Calu3 (cell line): Measurements from ENCODE around the gene TRAF4. TPM values are rescaled to one million over a fixed set of nuclear protein-coding genes. Genes with fewer than 3 reads are reported as not detected.
A peak's percentile ranks its signal among the peaks of the same experiment; 100 is the strongest.

ENCODE experiments used
- BruUV-seq: library from RNA; stranded (reverse); fragments of 400-500 nt; replicated peaks from 2 replicates; lab custom pipeline; 2021; lab: Mats Ljungman, UMichigan
- CTCF ChIA-PET: fragments of 300-600 bp; sonication (Branson Sonifier 250); formaldehyde crosslinking; loops from one replicate; lab custom pipeline; 2022; ENCODE audit warnings: antibody characterized with exemption; lab: Charles Lee
- DNase-seq: peaks from one replicate; pipeline ENCODE4 v3.0.0; 2022
- H3K27ac Mint-ChIP-seq: one replicate; pipeline ENCODE4 v1.8.0; 2022; ENCODE audit warnings: mixed read lengths; ENCODE audit not compliant: unreplicated experiment
- H3K27me3 Mint-ChIP-seq: one replicate; pipeline ENCODE4 v1.8.0; 2022; ENCODE audit warnings: mixed read lengths; ENCODE audit not compliant: unreplicated experiment
- H3K36me3 Mint-ChIP-seq: one replicate; pipeline ENCODE4 v1.8.0; 2022; ENCODE audit warnings: mild to moderate bottlenecking, moderate library complexity, mixed read lengths; ENCODE audit not compliant: insufficient read depth, unreplicated experiment
- H3K4me1 Mint-ChIP-seq: one replicate; pipeline ENCODE4 v1.8.0; 2022; ENCODE audit warnings: mild to moderate bottlenecking, low read depth, mixed read lengths; ENCODE audit not compliant: unreplicated experiment
- H3K4me3 Mint-ChIP-seq: one replicate; pipeline ENCODE4 v1.8.0; 2022; ENCODE audit warnings: mild to moderate bottlenecking, low read depth, moderate library complexity, mixed read lengths; ENCODE audit not compliant: unreplicated experiment
- H3K9me3 Mint-ChIP-seq: one replicate; pipeline ENCODE4 v1.8.0; 2022; ENCODE audit warnings: low read depth, mixed read lengths; ENCODE audit not compliant: unreplicated experiment
- CTCF ChIP-seq: fragments of 200-600 bp; IDR thresholded peaks from one replicate; pipeline ENCODE4 v1.8.0; 2022; ENCODE audit warnings: antibody characterized with exemption; ENCODE audit not compliant: unreplicated experiment
- intact Hi-C: fragments of 100-400 bp; cut with micrococcal nuclease; formaldehyde crosslinking; loops from one replicate; pipeline ENCODE4 v1.10.0; 2022; ENCODE audit not compliant: unreplicated experiment
- total RNA-seq: library from RNA; stranded (reverse); gene quantifications from 2 replicates; pipeline ENCODE4 v1.2.3, GENCODE V29; 2022

TRAF4 gene
- total RNA-seq, 1 experiment from 2014 or later = 201 TPM

GRCh38 chr17:28759256-28759865, 15.6 kb downstream of the TRAF4 start:
- peaks cover 83% of the 10 kb centered on the region for H3K36me3 Mint-ChIP-seq
- CTCF ChIA-PET = no interaction called here
- no peak for TF ChIP-seq CTCF
- no TSS peak for BruUV-seq
- H3K4me1 Mint-ChIP-seq = peaks cover 22% of the 10 kb centered on the region
- intact Hi-C loops = no loop called here
- no peak overlapping the region for H3K27ac Mint-ChIP-seq
- no peak overlapping the region for H3K4me3 Mint-ChIP-seq
- no peak for DNase-seq
- no peaks in the 10 kb centered on the region for H3K27me3 Mint-ChIP-seq
- no peaks in the 10 kb centered on the region for H3K9me3 Mint-ChIP-seq

- CTCF ChIA-PET = interaction anchor here (0.7 to 2.6 kb wide), 6 partner anchors 15 to 136 kb away, joined by 3 to 20 read pairs (median 4); partner anchors contain the start of genes NEK8 and TLCD1
- Mint-ChIP-seq H3K4me3 (no peak overlapping the region), H3K36me3 (peaks cover 68% of the 10 kb centered on the region), H3K4me1 (peaks cover 16% of the 10 kb centered on the region), H3K27ac (peak overlapping the region; percentile 23), H3K9me3 (no peaks in the 10 kb centered on the region), H3K27me3 (no peaks in the 10 kb centered on the region)
- BruUV-seq = no TSS peak
- TF ChIP-seq CTCF = no peak
- DNase-seq = peak; percentile 65
- intact Hi-C loops = loop anchor here (5.0 kb wide), 3 partner anchors 91 to 141 kb away; partner anchors contain the start of gene DHRS13
These were observed 17.1 kb downstream of the TRAF4 start for GRCh38 chr17:28760601-28761562.

GRCh38 chr17:28763137-28763799, 19.5 kb downstream of the TRAF4 start:
- H3K27ac Mint-ChIP-seq = no peak overlapping the region
- no peak for TF ChIP-seq CTCF
- no TSS peak for BruUV-seq
- H3K36me3 Mint-ChIP-seq = peaks cover 44% of the 10 kb centered on the region
- H3K4me3 Mint-ChIP-seq = no peak overlapping the region
- no peaks in the 10 kb centered on the region for H3K27me3 Mint-ChIP-seq
- H3K9me3 Mint-ChIP-seq = no peaks in the 10 kb centered on the region
- DNase-seq = no peak
- CTCF ChIA-PET = interaction anchor here (0.6 to 1.8 kb wide), 23 partner anchors 8 to 186 kb away, joined by 3 to 17 read pairs (median 4); partner anchors contain the start of genes FAM222B, FLOT2, NEK8 and RPL23A
- peaks cover 9% of the 10 kb centered on the region for H3K4me1 Mint-ChIP-seq
- intact Hi-C loops = loop anchor here (2.0 to 5.0 kb wide), 4 partner anchors 48 to 139 kb away; partner anchors contain the start of gene DHRS13

GRCh38 chr17:28763804-28764266, 20.0 kb downstream of the TRAF4 start:
- CTCF ChIA-PET = interaction anchor here (0.6 to 1.8 kb wide), 25 partner anchors 8 to 186 kb away, joined by 3 to 17 read pairs (median 4); partner anchors contain the start of genes FAM222B, FLOT2, NEK8 and RPL23A
- H3K4me1 Mint-ChIP-seq = peaks cover 9% of the 10 kb centered on the region
- peaks cover 38% of the 10 kb centered on the region for H3K36me3 Mint-ChIP-seq
- no peaks in the 10 kb centered on the region for H3K9me3 Mint-ChIP-seq
- H3K4me3 Mint-ChIP-seq = no peak overlapping the region
- intact Hi-C loops = loop anchor here (2.0 to 5.0 kb wide), 4 partner anchors 47 to 138 kb away; partner anchors contain the start of gene DHRS13
- peak; percentile 72 for TF ChIP-seq CTCF
- H3K27me3 Mint-ChIP-seq = no peaks in the 10 kb centered on the region
- no peak overlapping the region for H3K27ac Mint-ChIP-seq
- peak; percentile 81 for DNase-seq
- no TSS peak for BruUV-seq
